ENCODE results near the gene SMAD3. TPM values are rescaled to one million over a fixed set of nuclear protein-coding genes. Genes with fewer than 3 reads are reported as not detected.

SMAD3 gene
- total and polyA plus RNA-seq, 4 donors = 4.0 to 12.2 (median 5.5) TPM

- Histone ChIP-seq H3K36me3 (ENCODE audit: control insufficient read depth in 4 of 4, insufficient read depth in 3 of 4, low read depth in 1 of 4, low read length in 3 of 4) (no peaks in the 10 kb centered on the region), H3K9me3 (ENCODE audit: control insufficient read depth in 4 of 4, low read length in 3 of 4) (no peaks in the 10 kb centered on the region), H3K4me1 (ENCODE audit: control insufficient read depth in 4 of 4, insufficient read depth in 4 of 4, low read length in 3 of 4) (peaks cover 27 to 51% (median 36%) of the 10 kb centered on the region in 4 donors), H3K9ac (ENCODE audit: low read depth in 1 of 2, low read length in 2 of 2) (peak overlapping the region in 1 of 2 donors; percentile 12), H3K4me3 (ENCODE audit: low read depth in 1 of 3, low read length in 3 of 3) (no peak overlapping the region), H3K27me3 (ENCODE audit: control insufficient read depth in 4 of 4, insufficient read depth in 4 of 4, low read length in 3 of 4) (no peaks in the 10 kb centered on the region), H3K27ac (ENCODE audit: low read depth in 1 of 2, low read length in 2 of 2) (peak overlapping the region; percentile 58 to 72)
- DNase-seq (ENCODE audit: low spot score) = no peak
- TF ChIP-seq SP1 (IDR thresholded peaks at IDR 0.05) = no peak
- no peak for TF ChIP-seq RAD21 (IDR thresholded peaks at IDR 0.05)
- no peak for TF ChIP-seq MAX (IDR thresholded peaks at IDR 0.05)
- TF ChIP-seq RXRA (IDR thresholded peaks at IDR 0.05) = no peak
- no peak for TF ChIP-seq GABPA (IDR thresholded peaks at IDR 0.05 in 1 of 2, conservative IDR thresholded peaks at IDR 0.05 in 1 of 2)
- TF ChIP-seq HNF4G (IDR thresholded peaks at IDR 0.05) = no peak
- no peak for TF ChIP-seq CTCF (IDR thresholded peaks at IDR 0.05; ENCODE audit: low read depth, low read length, missing input control)
- 27% methylated on average over 4 of the region's 4 CpGs for WGBS
Observed at GRCh38 chr15:67134871-67135492, 69.6 kb downstream of the SMAD3 start.

- Histone ChIP-seq H3K9me3 (ENCODE audit: control insufficient read depth in 4 of 4, low read length in 3 of 4) (no peaks in the 10 kb centered on the region), H3K9ac (ENCODE audit: low read depth in 1 of 2, low read length in 2 of 2) (no peak overlapping the region), H3K27me3 (ENCODE audit: control insufficient read depth in 4 of 4, insufficient read depth in 4 of 4, low read length in 3 of 4) (no peaks in the 10 kb centered on the region), H3K4me1 (ENCODE audit: control insufficient read depth in 4 of 4, insufficient read depth in 4 of 4, low read length in 3 of 4) (peaks cover 27 to 51% (median 36%) of the 10 kb centered on the region in 4 donors), H3K27ac (ENCODE audit: low read depth in 1 of 2, low read length in 2 of 2) (peak overlapping the region; percentile 58 to 72), H3K36me3 (ENCODE audit: control insufficient read depth in 4 of 4, insufficient read depth in 3 of 4, low read depth in 1 of 4, low read length in 3 of 4) (no peaks in the 10 kb centered on the region), H3K4me3 (ENCODE audit: low read depth in 1 of 3, low read length in 3 of 3) (no peak overlapping the region)
- DNase-seq (ENCODE audit: low spot score) = no peak
- WGBS = 28% methylated on average over 4 of the region's 4 CpGs
- TF ChIP-seq HNF4G (IDR thresholded peaks at IDR 0.05) (peak; percentile 81), YY1 (IDR thresholded peaks at IDR 0.05) (peak; percentile 25), RXRA (IDR thresholded peaks at IDR 0.05) (peak; percentile 83 to 86), REST (IDR thresholded peaks at IDR 0.05) (no peak), CTCF (IDR thresholded peaks at IDR 0.05; ENCODE audit: low read depth, low read length, missing input control) (no peak), FOXA2 (IDR thresholded peaks at IDR 0.05) (peak; percentile 90), HNF4A (conservative IDR thresholded peaks at IDR 0.05) (peak; percentile 92 to 96), TAF1 (conservative IDR thresholded peaks at IDR 0.05) (no peak), JUND (IDR thresholded peaks at IDR 0.05) (peak; percentile 83 to 90), GABPA (IDR thresholded peaks at IDR 0.05 in 1 of 2, conservative IDR thresholded peaks at IDR 0.05 in 1 of 2) (no peak), MAX (IDR thresholded peaks at IDR 0.05) (peak; percentile 51), ATF3 (IDR thresholded peaks at IDR 0.05) (peak; percentile 11), RAD21 (IDR thresholded peaks at IDR 0.05) (peak; percentile 55 to 59), ZBTB33 (IDR thresholded peaks at IDR 0.05) (no peak), FOXA1 (IDR thresholded peaks at IDR 0.05) (peak; percentile 59), NR2F2 (IDR thresholded peaks at IDR 0.05) (peak; percentile 72), EGR1 (IDR thresholded peaks at IDR 0.05; ENCODE audit: low read depth in 2 of 2) (no peak), SP1 (IDR thresholded peaks at IDR 0.05) (peak; percentile 43)
Observed at GRCh38 chr15:67135494-67135893, 70.1 kb downstream of the SMAD3 start.

Measured in liver (tissue), 9 donors.